ENCODE results near the gene UBE3C. TPM values are rescaled to one million over a fixed set of nuclear protein-coding genes. Genes with fewer than 3 reads are reported as not detected.
"Not testable (repeated sequence)": the region's sequence is repeated elsewhere in the genome, so short reads cannot be mapped to it uniquely, and the experiment has no call there.

Gene UBE3C
- 10 to 100 TPM; 39.1 to 44.9 (median 42.9) TPM for polyA plus RNA-seq (ENCODE audit: insufficient read length in 4 of 4)

- DNase-seq (ENCODE audit: low read depth in 4 of 4, low spot score in 3 of 4): peak; percentile 81 to 87 (median 84)
Measured at GRCh38 chr7:157138424-157139110, at the start of gene UBE3C. UBE3C (plus strand) TSS chr7:157138926; CDS start chr7:157139273, 347 bp downstream.

GRCh38 chr7:157089100-157089610 lies 49.6 kb upstream of the UBE3C start:
- DNase-seq (ENCODE audit: low read depth in 4 of 4, low spot score in 3 of 4): no peak

- no peak for DNase-seq (ENCODE audit: low read depth in 4 of 4, low spot score in 3 of 4)
Measured at GRCh38 chr7:157090485-157091165, 48.1 kb upstream of the UBE3C start.

GRCh38 chr7:157096286-157097055 lies 42.3 kb upstream of the UBE3C start:
- no peak for DNase-seq (ENCODE audit: low read depth in 4 of 4, low spot score in 3 of 4)

GRCh38 chr7:157097056-157097329 lies 41.7 kb upstream of the UBE3C start:
- no peak for DNase-seq (ENCODE audit: low read depth in 4 of 4, low spot score in 3 of 4)

GRCh38 chr7:157097569-157097968 lies 41.2 kb upstream of the UBE3C start:
- no peak for DNase-seq (ENCODE audit: low read depth in 4 of 4, low spot score in 3 of 4)

GRCh38 chr7:157100005-157100404 lies 38.7 kb upstream of the UBE3C start:
- not testable (repeated sequence) for DNase-seq (ENCODE audit: low read depth in 4 of 4, low spot score in 3 of 4)

- DNase-seq (ENCODE audit: low read depth in 4 of 4, low spot score in 3 of 4): not testable (repeated sequence)
Measured at GRCh38 chr7:157103641-157104040, 35.1 kb upstream of the UBE3C start.

- DNase-seq (ENCODE audit: low read depth in 4 of 4, low spot score in 3 of 4): no peak
Measured at GRCh38 chr7:157111311-157111710, 27.4 kb upstream of the UBE3C start.

GRCh38 chr7:157112706-157113105 lies 26.0 kb upstream of the UBE3C start:
- no peak for DNase-seq (ENCODE audit: low read depth in 4 of 4, low spot score in 3 of 4)

- no peak for DNase-seq (ENCODE audit: low read depth in 4 of 4, low spot score in 3 of 4)
Measured at GRCh38 chr7:157113607-157114006, 25.1 kb upstream of the UBE3C start.

GRCh38 chr7:157116762-157117161 lies 22.0 kb upstream of the UBE3C start:
- DNase-seq (ENCODE audit: low read depth in 4 of 4, low spot score in 3 of 4): no peak

GRCh38 chr7:157117796-157118195 lies 20.9 kb upstream of the UBE3C start:
- no peak for DNase-seq (ENCODE audit: low read depth in 4 of 4, low spot score in 3 of 4)

- DNase-seq (ENCODE audit: low read depth in 4 of 4, low spot score in 3 of 4): no peak
Measured at GRCh38 chr7:157120181-157120580, 18.5 kb upstream of the UBE3C start.

GRCh38 chr7:157121184-157121715 lies 17.5 kb upstream of the UBE3C start:
- no peak for DNase-seq (ENCODE audit: low read depth in 4 of 4, low spot score in 3 of 4)

- DNase-seq (ENCODE audit: low read depth in 4 of 4, low spot score in 3 of 4): no peak
Measured at GRCh38 chr7:157122800-157123495, 15.8 kb upstream of the UBE3C start.

GRCh38 chr7:157124690-157125089 lies 14.0 kb upstream of the UBE3C start:
- no peak for DNase-seq (ENCODE audit: low read depth in 4 of 4, low spot score in 3 of 4)

GRCh38 chr7:157125376-157126223 lies 13.1 kb upstream of the UBE3C start:
- DNase-seq (ENCODE audit: low read depth in 4 of 4, low spot score in 3 of 4): no peak

- DNase-seq (ENCODE audit: low read depth in 4 of 4, low spot score in 3 of 4): no peak
Measured at GRCh38 chr7:157126921-157127320, 11.8 kb upstream of the UBE3C start.

- DNase-seq (ENCODE audit: low read depth in 4 of 4, low spot score in 3 of 4): no peak
Measured at GRCh38 chr7:157129200-157129599, 9.5 kb upstream of the UBE3C start.

All from right renal pelvis (tissue), 4 donors.